Peyer's patch (tissue), 4 donors: ENCODE measurements around the gene EPB41L5.

ENCODE experiments used
- CTCF ChIP-seq, 6 experiments: fragments of 450-650 bp in 4 of 6; fragments of 200-600 bp in 2 of 6; sonication (generic) in 1 of 6; IDR thresholded peaks; one replicate each; pipeline ENCODE4 v1.5.1; 2017 to 2019; ENCODE audit warnings: antibody characterized with exemption in 6 of 6, mild to moderate bottlenecking in 3 of 6, moderate library complexity in 1 of 6
- POLR2A ChIP-seq, 2 donors: fragments of 450-650 bp; IDR thresholded peaks; one replicate each; pipeline ENCODE4 v1.5.1; 2017; ENCODE audit warnings: antibody characterized with exemption in 2 of 2, mild to moderate bottlenecking in 2 of 2, moderate library complexity in 2 of 2

DNA sequence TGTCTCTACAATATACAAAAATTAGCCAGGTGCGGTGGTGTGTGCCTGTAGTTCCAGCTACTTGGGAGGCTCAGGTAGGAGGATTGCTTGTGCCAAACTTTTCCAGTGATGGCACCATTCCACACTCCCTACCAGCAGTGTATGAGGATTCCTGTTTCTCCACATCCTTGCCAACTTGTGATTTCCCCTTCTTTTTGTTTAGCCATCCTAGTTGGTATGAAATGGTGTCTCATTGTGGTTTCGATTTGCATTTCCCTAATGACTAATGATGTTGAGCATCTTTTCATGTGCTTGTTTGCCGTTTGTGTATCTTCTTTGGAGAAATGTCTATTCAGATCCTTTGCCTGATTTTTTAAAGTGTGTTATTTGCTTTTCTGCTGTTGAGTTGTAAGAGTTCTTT is 41.0 kb downstream of the EPB41L5 start:
- TF ChIP-seq POLR2A (IDR thresholded peaks at IDR 0.05) (no peak), CTCF (IDR thresholded peaks at IDR 0.05) (no peak)
